CD4-positive, alpha-beta T cell treated with Interleukin-6 for 4 hours (primary cell): ENCODE measurements around the gene SLC2A4RG.

ENCODE experiments used
- DNase-seq: peaks from one replicate; pipeline ENCODE4 v3.0.0-alpha.2; 2020; ENCODE audit warnings: mixed read lengths

SLC2A4RG gene

GRCh38 chr20:63739130-63740069, at the start of gene SLC2A4RG:
TSS of gene SLC2A4RG (plus strand) at chr20:63739776. CDS start at chr20:63739913, 137 bp downstream.
- DNase-seq: peak; percentile 83

GRCh38 chr20:63690003-63690897, 49.3 kb upstream of the SLC2A4RG start:
- DNase-seq: no peak

- DNase-seq: no peak
Observed at GRCh38 chr20:63690898-63691710, 48.5 kb upstream of the SLC2A4RG start.

- no peak for DNase-seq
Observed at GRCh38 chr20:63691711-63692435, 47.7 kb upstream of the SLC2A4RG start.

- DNase-seq: no peak
Observed at GRCh38 chr20:63692436-63693082, 47.0 kb upstream of the SLC2A4RG start.

- no peak for DNase-seq
Observed at GRCh38 chr20:63693083-63693732, 46.4 kb upstream of the SLC2A4RG start.

GRCh38 chr20:63693733-63694583, 45.6 kb upstream of the SLC2A4RG start:
- no peak for DNase-seq

- DNase-seq: no peak
Observed at GRCh38 chr20:63694584-63695423, 44.8 kb upstream of the SLC2A4RG start.

- no peak for DNase-seq
Observed at GRCh38 chr20:63695424-63696305, 43.9 kb upstream of the SLC2A4RG start.

- DNase-seq: peak; percentile 36
Observed at GRCh38 chr20:63696306-63696627, 43.3 kb upstream of the SLC2A4RG start.

GRCh38 chr20:63696628-63697356, 42.8 kb upstream of the SLC2A4RG start, which contains the start of gene TNFRSF6B:
TSS of gene TNFRSF6B (plus strand) at chr20:63696652. CDS start at chr20:63696768, 116 bp downstream.
- peak; percentile 39 for DNase-seq

- DNase-seq: no peak
Observed at GRCh38 chr20:63697357-63697867, 42.2 kb upstream of the SLC2A4RG start.

GRCh38 chr20:63697868-63698545, 41.6 kb upstream of the SLC2A4RG start:
- DNase-seq: no peak

- peak; percentile 35 for DNase-seq
Observed at GRCh38 chr20:63698739-63699465, 40.7 kb upstream of the SLC2A4RG start.

- no peak for DNase-seq
Observed at GRCh38 chr20:63699466-63700198, 39.9 kb upstream of the SLC2A4RG start.
